Cerebellar nuclear complex (tissue), 1 donor: ENCODE data around the gene CAMK2D.

Experiments
- DNase-seq, 2 experiments: peaks; one replicate each; lab custom pipeline; 2025; lab: John Stamatoyannopoulos, UW

The CAMK2D gene

GRCh38 chr4:113682730-113683537 is 78.6 kb downstream of the CAMK2D start:
- no peak for DNase-seq

- DNase-seq = no peak
Observed at GRCh38 chr4:113678641-113679040, 82.9 kb downstream of the CAMK2D start.

DNA sequence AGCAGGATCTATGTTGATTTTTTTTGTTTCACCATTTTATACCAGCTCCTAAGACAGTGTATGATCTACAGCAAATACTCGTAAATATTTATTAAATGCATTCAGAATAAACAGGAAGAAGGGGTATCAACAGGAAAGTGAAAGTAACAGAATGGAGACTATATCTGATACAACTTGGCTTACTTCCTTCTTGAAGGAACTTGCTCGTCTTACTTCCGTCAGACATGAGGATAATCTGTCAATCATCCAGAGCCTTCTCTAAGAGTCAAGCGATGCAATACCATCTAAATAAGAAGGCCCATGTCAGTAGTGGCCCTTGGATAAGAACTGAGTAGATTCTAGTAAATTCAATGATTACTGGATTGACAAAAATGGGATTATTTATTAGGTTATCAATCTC is 84.2 kb downstream of the CAMK2D start:
- DNase-seq = no peak

DNA sequence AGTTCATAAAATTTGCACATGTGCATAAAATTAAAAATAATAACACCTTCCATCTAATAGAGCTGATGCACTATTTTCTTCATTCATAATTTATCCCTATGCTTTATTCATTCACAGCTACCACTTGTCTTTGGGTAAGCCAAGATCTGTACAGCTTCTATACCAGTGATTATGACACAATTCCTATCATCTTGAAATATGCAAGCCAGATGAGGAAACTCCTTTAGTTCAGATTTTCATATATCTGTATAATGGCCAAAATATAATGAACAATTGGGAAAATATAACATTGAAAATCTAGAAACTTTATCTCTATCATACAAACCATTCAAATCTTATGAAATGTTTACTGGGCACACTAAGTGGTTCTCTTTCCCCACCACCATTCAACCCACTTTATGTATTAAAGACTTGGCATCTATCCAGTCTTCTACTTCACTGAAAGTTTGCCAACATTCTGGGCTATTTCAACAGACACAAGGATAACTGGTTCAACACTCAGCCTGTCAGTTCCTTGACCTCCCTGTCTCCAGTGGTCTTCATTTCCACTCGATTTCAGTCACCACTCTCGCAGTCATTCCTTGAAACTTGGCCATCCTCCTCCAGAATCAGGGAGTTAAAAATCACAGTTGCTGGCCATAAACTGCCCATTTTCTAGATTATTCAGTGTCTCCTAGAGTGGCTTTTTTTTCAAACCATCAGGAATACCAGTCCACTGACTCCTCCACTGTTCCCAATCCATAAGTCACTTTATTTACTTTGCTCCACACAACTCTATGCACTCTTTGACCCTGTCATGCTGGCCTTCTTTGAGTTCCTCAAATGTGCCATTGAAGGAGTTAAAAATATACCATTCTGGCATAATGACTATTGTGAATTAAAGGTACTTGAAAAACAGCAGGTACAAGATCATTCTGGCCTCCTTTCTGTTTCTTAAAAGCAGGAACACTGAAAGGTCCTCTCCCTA is 85.5 kb downstream of the CAMK2D start:
- DNase-seq = no peak

DNA sequence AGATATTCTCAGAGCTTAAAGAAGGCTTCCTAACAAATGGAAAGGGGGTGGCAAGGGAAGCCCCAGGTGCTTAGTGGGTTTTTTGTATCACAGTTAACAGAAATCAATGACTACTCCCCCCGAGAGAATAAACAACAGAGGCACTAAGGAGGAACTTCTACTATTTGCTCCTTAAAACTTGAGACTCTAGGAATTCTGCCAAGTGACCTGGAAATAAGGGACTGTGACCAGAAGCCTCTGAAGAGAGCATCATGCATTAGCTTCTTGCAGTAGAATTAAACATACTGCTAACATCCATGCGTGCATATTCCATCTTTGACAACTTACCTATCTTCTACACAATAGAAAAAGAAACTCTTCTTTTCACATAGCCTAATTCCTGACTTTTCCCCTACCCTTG is 86.8 kb downstream of the CAMK2D start:
- DNase-seq = no peak

DNA sequence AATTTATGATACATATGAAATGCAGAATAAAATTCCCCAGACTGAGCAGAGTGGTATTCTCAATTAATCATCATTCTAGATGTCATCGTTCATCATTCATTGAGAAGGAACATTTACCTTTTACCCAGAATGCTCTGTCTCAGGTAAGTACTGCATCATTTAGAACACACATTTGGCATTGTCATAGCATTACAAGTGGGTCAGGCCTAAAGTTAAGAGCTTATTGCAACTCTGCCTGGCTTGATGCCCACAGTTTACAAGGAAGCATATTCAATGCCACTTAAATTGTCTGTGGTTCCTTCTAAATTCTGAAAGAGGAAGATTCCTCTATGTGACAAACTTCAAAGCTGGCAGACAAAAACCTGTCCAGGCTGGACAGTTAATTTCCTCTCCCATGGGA is 87.3 kb downstream of the CAMK2D start:
- DNase-seq = no peak

GRCh38 chr4:113673450-113673849 is 88.1 kb downstream of the CAMK2D start:
- DNase-seq = no peak

DNA sequence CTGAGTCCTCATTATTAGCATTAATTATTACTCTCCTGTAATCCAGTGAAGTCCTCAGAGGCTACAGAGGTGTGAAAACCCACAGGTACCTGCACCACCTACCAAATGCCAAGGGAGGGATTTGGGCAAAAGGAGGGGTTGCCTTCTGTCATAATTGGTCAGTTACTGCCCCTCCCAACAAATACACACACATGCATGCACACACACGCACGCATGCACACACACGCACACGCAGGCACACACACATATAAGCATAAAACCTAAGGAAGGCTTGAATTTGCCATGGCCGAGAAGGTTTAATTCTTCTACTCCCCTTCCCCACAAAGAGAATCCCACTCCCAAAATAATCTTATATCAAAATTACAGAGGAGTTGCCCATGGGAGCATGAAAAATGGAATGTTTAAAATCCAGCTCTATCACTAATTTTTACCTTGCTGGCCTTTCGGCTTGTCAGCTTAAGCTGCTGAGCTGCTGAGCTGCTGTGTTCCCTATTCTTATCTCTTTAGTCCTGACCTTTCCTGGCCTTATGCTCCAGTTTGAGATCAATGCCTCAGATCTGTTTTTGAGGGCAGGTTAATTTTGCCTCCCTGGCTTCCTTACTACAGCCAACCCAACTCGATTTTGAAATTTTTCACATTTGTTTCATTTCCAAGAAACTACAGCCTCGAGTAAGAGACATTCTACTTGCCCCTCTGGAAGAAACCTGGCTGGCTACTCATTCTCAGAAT is 95.0 kb downstream of the CAMK2D start:
- DNase-seq = no peak

- no peak for DNase-seq
Observed at GRCh38 chr4:113665036-113665435, 96.5 kb downstream of the CAMK2D start.

GRCh38 chr4:113662581-113662980 is 99.0 kb downstream of the CAMK2D start:
- no peak for DNase-seq

GRCh38 chr4:113659127-113659526 is 102.4 kb downstream of the CAMK2D start:
- no peak for DNase-seq

- no peak for DNase-seq
Observed at GRCh38 chr4:113657586-113658233, 103.8 kb downstream of the CAMK2D start.

GRCh38 chr4:113653871-113654270 is 107.7 kb downstream of the CAMK2D start:
- no peak for DNase-seq

- no peak for DNase-seq
Observed at GRCh38 chr4:113646442-113646822, 115.1 kb downstream of the CAMK2D start.

GRCh38 chr4:113645771-113646441 is 115.6 kb downstream of the CAMK2D start:
- no peak for DNase-seq

- no peak for DNase-seq
Observed at GRCh38 chr4:113645288-113645687, 116.2 kb downstream of the CAMK2D start.

- DNase-seq = no peak
Observed at GRCh38 chr4:113644398-113644797, 117.1 kb downstream of the CAMK2D start.

DNA sequence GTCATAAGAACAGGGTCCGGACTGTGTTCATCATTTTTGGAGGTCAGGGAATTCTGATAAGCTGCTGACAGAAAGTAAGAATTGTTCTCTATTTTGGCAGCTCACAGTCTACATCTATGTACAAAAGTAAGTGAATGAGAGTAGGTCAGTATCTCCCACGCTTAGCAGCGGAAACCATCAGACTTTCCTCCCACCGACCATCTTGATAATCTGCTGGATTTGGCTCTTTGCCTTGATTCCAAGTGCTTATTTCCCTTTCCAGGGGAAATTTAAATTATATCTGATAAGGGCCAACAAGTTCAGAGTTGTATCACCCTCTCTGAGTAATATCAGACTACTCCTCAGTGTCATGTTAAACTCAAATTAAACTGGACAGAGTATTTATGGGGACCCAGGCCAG is 118.0 kb downstream of the CAMK2D start:
- no peak for DNase-seq

DNA sequence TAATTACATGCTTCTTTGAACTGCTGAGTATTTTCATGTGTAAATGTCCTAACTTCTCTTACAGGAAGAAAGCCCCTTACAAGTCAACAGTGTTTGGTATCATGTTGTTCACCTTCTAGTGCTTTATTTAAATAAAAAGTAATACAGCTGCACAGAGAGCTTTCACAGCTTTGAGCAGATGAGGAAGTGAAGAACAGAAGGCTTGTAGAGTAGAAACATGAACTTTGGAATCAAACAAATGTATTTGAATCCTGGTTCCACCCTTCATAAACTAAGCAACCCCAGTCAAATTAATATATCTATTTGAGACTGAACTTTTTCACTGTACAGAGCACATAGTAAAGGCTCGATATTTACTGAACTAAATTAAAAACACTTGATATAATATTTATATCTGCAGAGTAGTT is 120.5 kb downstream of the CAMK2D start:
- no peak for DNase-seq

GRCh38 chr4:113639326-113639725 is 122.2 kb downstream of the CAMK2D start:
- no peak for DNase-seq

- no peak for DNase-seq
Observed at GRCh38 chr4:113638562-113638832, 123.0 kb downstream of the CAMK2D start.
